ENCODE measurements around the gene CISD3. TPM values are rescaled to one million over a fixed set of nuclear protein-coding genes. Genes with fewer than 3 reads are reported as not detected.

The CISD3 gene
- total and polyA plus RNA-seq, 10 of the 15 experiments (the other 5 are each of a cell fraction or from before 2014, with no cell fraction given) = 2.6 to 38.1 (median 8.1) TPM

DNA sequence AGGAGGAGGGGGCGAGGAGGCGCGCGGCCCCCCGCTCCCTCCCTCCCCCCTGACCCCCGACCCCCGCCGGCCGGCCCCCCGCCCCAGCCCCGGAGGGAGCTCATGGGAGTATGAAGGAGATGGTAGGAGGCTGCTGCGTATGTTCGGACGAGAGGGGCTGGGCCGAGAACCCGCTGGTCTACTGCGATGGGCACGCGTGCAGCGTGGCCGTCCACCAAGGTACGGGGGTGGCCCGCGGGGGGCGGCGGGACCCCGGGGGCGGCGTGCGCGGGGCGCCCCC, 24.7 kb upstream of the CISD3 start (continued):
- TF ChIP-seq, protein P1, sequence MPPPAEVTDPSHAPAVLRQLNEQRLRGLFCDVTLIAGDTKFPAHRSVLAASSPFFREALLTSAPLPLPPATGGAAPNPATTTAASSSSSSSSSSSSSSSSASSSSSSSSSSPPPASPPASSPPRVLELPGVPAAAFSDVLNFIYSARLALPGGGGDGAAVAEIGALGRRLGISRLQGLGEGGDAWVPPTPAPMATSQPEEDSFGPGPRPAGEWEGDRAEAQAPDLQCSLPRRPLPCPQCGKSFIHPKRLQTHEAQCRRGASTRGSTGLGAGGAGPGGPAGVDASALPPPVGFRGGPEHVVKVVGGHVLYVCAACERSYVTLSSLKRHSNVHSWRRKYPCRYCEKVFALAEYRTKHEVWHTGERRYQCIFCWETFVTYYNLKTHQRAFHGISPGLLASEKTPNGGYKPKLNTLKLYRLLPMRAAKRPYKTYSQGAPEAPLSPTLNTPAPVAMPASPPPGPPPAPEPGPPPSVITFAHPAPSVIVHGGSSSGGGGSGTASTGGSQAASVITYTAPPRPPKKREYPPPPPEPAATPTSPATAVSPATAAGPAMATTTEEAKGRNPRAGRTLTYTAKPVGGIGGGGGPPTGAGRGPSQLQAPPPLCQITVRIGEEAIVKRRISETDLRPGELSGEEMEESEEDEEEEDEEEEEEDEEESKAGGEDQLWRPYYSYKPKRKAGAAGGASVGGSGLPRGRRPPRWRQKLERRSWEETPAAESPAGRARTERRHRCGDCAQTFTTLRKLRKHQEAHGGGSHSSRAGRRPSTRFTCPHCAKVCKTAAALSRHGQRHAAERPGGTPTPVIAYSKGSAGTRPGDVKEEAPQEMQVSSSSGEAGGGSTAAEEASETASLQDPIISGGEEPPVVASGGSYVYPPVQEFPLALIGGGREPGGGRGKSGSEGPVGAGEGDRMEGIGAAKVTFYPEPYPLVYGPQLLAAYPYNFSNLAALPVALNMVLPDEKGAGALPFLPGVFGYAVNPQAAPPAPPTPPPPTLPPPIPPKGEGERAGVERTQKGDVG (CRISPR knock-in tag; IDR thresholded peaks at IDR 0.05) = no peak
- no peak for TF ChIP-seq MAX (IDR thresholded peaks at IDR 0.05; ENCODE audit: low read depth, low read length)
- no peak for TF ChIP-seq ZSCAN29 (IDR thresholded peaks at IDR 0.05)

DNA sequence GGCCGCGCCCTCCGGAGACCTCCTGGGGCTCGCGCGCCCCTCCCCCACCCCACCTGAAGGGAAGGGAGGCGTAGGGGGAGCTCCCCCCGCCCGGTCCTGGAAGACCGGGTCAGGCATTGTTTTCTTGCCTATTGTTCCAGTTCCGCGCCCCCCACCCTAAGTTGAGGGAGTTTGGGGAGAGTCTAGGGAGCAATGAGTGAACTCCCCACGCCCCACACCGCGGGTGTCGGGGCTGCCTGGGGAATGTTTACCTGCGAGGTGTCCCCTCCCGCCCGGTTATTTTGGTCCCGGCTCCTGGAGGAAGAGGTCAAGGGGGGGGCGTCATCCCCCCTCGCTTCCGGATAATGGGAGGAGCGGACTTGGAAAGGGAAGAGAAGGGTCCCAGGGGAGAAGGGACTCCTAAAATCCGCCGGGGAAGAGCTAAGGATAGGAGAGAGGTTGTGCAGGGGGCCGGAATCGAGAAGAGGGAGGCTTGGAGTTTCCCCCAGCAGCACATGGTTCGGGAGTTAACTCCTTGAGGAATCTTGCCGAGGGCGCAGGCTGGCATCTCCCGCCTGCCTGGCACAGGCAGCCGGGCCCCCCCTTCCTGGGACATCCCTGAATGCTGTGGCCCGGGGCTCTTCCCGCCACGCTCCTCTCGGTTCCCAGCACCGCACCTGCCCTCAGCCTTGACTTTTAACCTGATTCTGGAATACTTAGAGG, 24.2 kb upstream of the CISD3 start:
- Histone ChIP-seq H4K20me1 (ENCODE audit: control insufficient read depth, insufficient read depth) (no peaks in the 10 kb centered on the region), H3K4me3 (peak overlapping the region; percentile 99), H3K27ac (ENCODE audit: control insufficient read depth, insufficient read depth) (peak overlapping the region; percentile 78), H3K9ac (ENCODE audit: control insufficient read depth, insufficient read depth, low read length) (peak overlapping the region; percentile 87), H3K9me3 (replicated peaks; ENCODE audit: control insufficient read depth, insufficient read depth, low read length) (no peaks in the 10 kb centered on the region), H3K4me2 (ENCODE audit: control insufficient read depth, insufficient read depth) (peak overlapping the region; percentile 81), H3K36me3 (ENCODE audit: control insufficient read depth in 2 of 2, insufficient read depth in 2 of 2, low read length in 1 of 2) (peaks cover 14 to 28% of the 10 kb centered on the region in 2 experiments; a peak in 3 of 4 replicates), H3K27me3 (replicated peaks in 1 of 2; ENCODE audit: control insufficient read depth in 2 of 2, insufficient read depth in 2 of 2, low read length in 1 of 2) (no peaks in the 10 kb centered on the region), H2AFZ (ENCODE audit: control insufficient read depth, low read depth, low read length) (no peak overlapping the region), H3K4me1 (ENCODE audit: control insufficient read depth, insufficient read depth, low read length) (peaks cover 17% of the 10 kb centered on the region), H3K79me2 (ENCODE audit: control insufficient read depth, insufficient read depth, low read length) (peaks cover 63% of the 10 kb centered on the region)
- no TSS peak for BruUV-seq (replicated peaks)
- in situ Hi-C loops (cut with MboI) = no loop called here
- SMC1A ChIA-PET (ENCODE audit: uncharacterized antibody, unreplicated experiment) = interaction anchor here (1.0 to 4.3 kb wide), 7 partner anchors 9 to 44 kb away, joined by 3 to 26 read pairs (median 6); partner anchors contain the start of gene EPOP
- intact Hi-C loops (cut with micrococcal nuclease; ENCODE audit: unreplicated experiment) = no loop called here
- POLR2A ChIA-PET = interaction anchor here (0.6 to 1.8 kb wide), 11 partner anchors 10 to 165 kb away, joined by 3 to 9 read pairs (median 5); partner anchors contain the start of genes CISD3, LASP1 and PSMB3
- no peak for DNase-seq (ENCODE audit: low read depth, low spot score)
- no peak for ATAC-seq
- RAD21 ChIA-PET (ENCODE audit: unreplicated experiment) = interaction anchor here (0.6 to 3.8 kb wide), 6 partner anchors 22 to 45 kb away, joined by 3 to 24 read pairs (median 4); partner anchors contain the start of gene CISD3
- CTCF ChIA-PET = interaction anchor here (1.0 to 3.2 kb wide), 7 partner anchors 23 to 42 kb away, joined by 4 to 17 read pairs (median 6); partner anchors contain the start of gene EPOP
- no peak for FAIRE-seq
- WGBS (ENCODE audit: insufficient coverage, insufficient replicate concordance, low lambda C conversion rate, missing lambda C conversion rate) = 1% methylated on average over 30 of the region's 38 CpGs
- peak; percentile 52; the same call in 1 of the 2 replicates for TF ChIP-seq NR2F1 (conservative IDR thresholded peaks at IDR 0.05)
- peak in 1 of 2 experiments; percentile 14; a peak in 1 of 4 replicates for TF ChIP-seq BHLHE40 (IDR thresholded peaks at IDR 0.05; ENCODE audit: borderline replicate concordance in 1 of 2, low read depth in 2 of 2, low read length in 1 of 2)
- TF ChIP-seq MLLT1 (IDR thresholded peaks at IDR 0.05) = 0 out of 2 replicates have a peak, but pooled peaks have one; percentile 22
- TF ChIP-seq IKZF1 (conservative IDR thresholded peaks at IDR 0.05) = peak; percentile 89
- peak; percentile 64 for TF ChIP-seq MEF2B (IDR thresholded peaks at IDR 0.05; ENCODE audit: partially characterized antibody, poor library complexity, severe bottlenecking)
- TF ChIP-seq IKZF2 (IDR thresholded peaks at IDR 0.05) = peak; percentile 66 to 75
- TF ChIP-seq EED (IDR thresholded peaks at IDR 0.05; ENCODE audit: low read depth) = peak; percentile 76
- TF ChIP-seq KLF5 (IDR thresholded peaks at IDR 0.05; ENCODE audit: partially characterized antibody) = no peak
- TF ChIP-seq ZNF622 (IDR thresholded peaks at IDR 0.05) = no peak
- 0 out of 2 replicates have a peak, but pooled peaks have one; percentile 15 for TF ChIP-seq ATF7 (IDR thresholded peaks at IDR 0.05; ENCODE audit: low read depth)
- TF ChIP-seq ETV6 (conservative IDR thresholded peaks at IDR 0.05 in 1 of 2, IDR thresholded peaks at IDR 0.05 in 1 of 2; ENCODE audit: borderline replicate concordance in 1 of 2, low read depth in 1 of 2) = no peak
- peak; percentile 8; the same call in 1 of the 2 replicates for TF ChIP-seq GATAD2B (conservative IDR thresholded peaks at IDR 0.05; ENCODE audit: low read depth)

Data from GM12878 (cell line).